IPS DF 6.9 (cell line): ENCODE measurements around the gene FLVCR2.

Experiments used
- DNase-seq: peaks from one replicate; pipeline ENCODE4 v3.0.0-alpha.2; 2013; ENCODE audit warnings: low read depth, low spot score
- H3K27ac ChIP-seq: one replicate; pipeline ENCODE4 v1.5.1; 2013; ENCODE audit warnings: low read length, control low read depth
- H3K27me3 ChIP-seq: 2 replicates; pipeline ENCODE4 v1.6.1; 2013; ENCODE audit warnings: mild to moderate bottlenecking, low read length; ENCODE audit not compliant: control insufficient read depth, insufficient read depth
- H3K36me3 ChIP-seq: 2 replicates; pipeline ENCODE4 v1.6.1; 2013; ENCODE audit warnings: low read length; ENCODE audit not compliant: control insufficient read depth, insufficient read depth
- H3K4me1 ChIP-seq: 2 replicates; pipeline ENCODE4 v1.6.1; 2013; ENCODE audit warnings: low read length; ENCODE audit not compliant: control insufficient read depth, insufficient read depth
- H3K4me3 ChIP-seq: 2 replicates; pipeline ENCODE4 v1.5.1; 2013; ENCODE audit warnings: mild to moderate bottlenecking, low read length
- H3K9me3 ChIP-seq: 2 replicates; pipeline ENCODE4 v1.6.1; 2013; ENCODE audit warnings: low read length, inconsistent platforms; ENCODE audit not compliant: control insufficient read depth, insufficient read depth
- WGBS: extraction: QIAGEN DNeasy Blood & Tissue Kit; methylation state at CpG from one replicate; pipeline ENCODE4 v1.1.7; 2013; ENCODE audit warnings: mixed read lengths, missing lambda C conversion rate; ENCODE audit not compliant: insufficient read length, insufficient coverage; 5-methylcytosine and 5-hydroxymethylcytosine counted together

Gene FLVCR2

GRCh38 chr14:75660630-75661498 lies 82.4 kb downstream of the FLVCR2 start, which contains the start of the genes ERG28 and TTLL5:
ERG28 (minus strand) TSS chr14:75660876; CDS start chr14:75657502, 3,374 bp downstream.
TTLL5 (plus strand) TSS chr14:75661246; CDS start chr14:75663150, 1,904 bp downstream.
- Histone ChIP-seq H3K4me3 (peak within 1 kb of the TSS; percentile 100), H3K27me3 (no peaks in the 10 kb centered on the region), H3K4me1 (no peaks in the 10 kb centered on the region), H3K9me3 (no peaks in the 10 kb centered on the region), H3K27ac (no peak within 1 kb of the TSS), H3K36me3 (peaks cover 2% of the 10 kb centered on the region; the same call in 1 of the 2 replicates)
- DNase-seq: peak; percentile 91
- no CpG with 5 or more reads among the region's 60 CpGs for WGBS

GRCh38 chr14:75661499-75661814 lies 83.0 kb downstream of the FLVCR2 start:
- WGBS: no CpG with 5 or more reads among the region's 18 CpGs
- Histone ChIP-seq H3K4me3 (peak overlapping the region; percentile 100), H3K4me1 (no peaks in the 10 kb centered on the region), H3K27me3 (no peaks in the 10 kb centered on the region), H3K27ac (no peak overlapping the region), H3K36me3 (peaks cover 2% of the 10 kb centered on the region; the same call in 1 of the 2 replicates), H3K9me3 (no peaks in the 10 kb centered on the region)
- DNase-seq: no peak

- no peak for DNase-seq
- peaks cover 2% of the 10 kb centered on the region; the same call in 1 of the 2 replicates for H3K36me3 ChIP-seq
- H3K27me3 ChIP-seq: no peaks in the 10 kb centered on the region
- H3K9me3 ChIP-seq: no peaks in the 10 kb centered on the region
- no peak overlapping the region for H3K27ac ChIP-seq
- H3K4me1 ChIP-seq: no peaks in the 10 kb centered on the region
- no CpG with 5 or more reads among the region's 3 CpGs for WGBS
- H3K4me3 ChIP-seq: no peak overlapping the region
These were observed 84.5 kb downstream of the FLVCR2 start for GRCh38 chr14:75662966-75663365.

GRCh38 chr14:75667099-75667765 lies 88.8 kb downstream of the FLVCR2 start:
- H3K36me3 ChIP-seq: no peaks in the 10 kb centered on the region; the same call in 1 of the 2 replicates
- H3K27ac ChIP-seq: no peak overlapping the region
- no CpG with 5 or more reads among the region's 2 CpGs for WGBS
- H3K27me3 ChIP-seq: no peaks in the 10 kb centered on the region
- DNase-seq: no peak
- no peaks in the 10 kb centered on the region for H3K4me1 ChIP-seq
- no peak overlapping the region for H3K4me3 ChIP-seq
- H3K9me3 ChIP-seq: no peaks in the 10 kb centered on the region

GRCh38 chr14:75672605-75673192 lies 94.3 kb downstream of the FLVCR2 start:
- no peak for DNase-seq

GRCh38 chr14:75673345-75674035 lies 95.1 kb downstream of the FLVCR2 start:
- no peaks in the 10 kb centered on the region for H3K4me1 ChIP-seq
- DNase-seq: no peak
- no peaks in the 10 kb centered on the region; the same call in 1 of the 2 replicates for H3K36me3 ChIP-seq
- no peaks in the 10 kb centered on the region for H3K27me3 ChIP-seq
- no peak overlapping the region for H3K4me3 ChIP-seq
- whole genome bisulfite sequencing: no CpG with 5 or more reads among the region's 4 CpGs
- H3K27ac ChIP-seq: no peak overlapping the region
- no peaks in the 10 kb centered on the region for H3K9me3 ChIP-seq

More at GRCh38 chr14:75672605-75673192, 94.3 kb downstream of the FLVCR2 start:
- no peaks in the 10 kb centered on the region; the same call in 1 of the 2 replicates for H3K36me3 ChIP-seq
- no peaks in the 10 kb centered on the region for H3K27me3 ChIP-seq
- H3K9me3 ChIP-seq: no peaks in the 10 kb centered on the region
- H3K27ac ChIP-seq: no peak overlapping the region
- WGBS: no CpG with 5 or more reads among the region's 1 CpG
- H3K4me1 ChIP-seq: no peaks in the 10 kb centered on the region
- H3K4me3 ChIP-seq: no peak overlapping the region

GRCh38 chr14:75675265-75675960 lies 97.0 kb downstream of the FLVCR2 start:
- Histone ChIP-seq H3K27ac (no peak overlapping the region), H3K27me3 (no peaks in the 10 kb centered on the region), H3K4me3 (no peak overlapping the region), H3K9me3 (no peaks in the 10 kb centered on the region), H3K4me1 (no peaks in the 10 kb centered on the region), H3K36me3 (no peaks in the 10 kb centered on the region; the same call in 1 of the 2 replicates)
- no peak for DNase-seq
- WGBS: no CpG with 5 or more reads among the region's 2 CpGs

- no peak for DNase-seq
- Histone ChIP-seq H3K27me3 (no peaks in the 10 kb centered on the region), H3K9me3 (no peaks in the 10 kb centered on the region), H3K27ac (no peak overlapping the region), H3K4me1 (no peaks in the 10 kb centered on the region), H3K4me3 (no peak overlapping the region), H3K36me3 (peaks cover 5% of the 10 kb centered on the region; the same call in 1 of the 2 replicates)
- no CpG with 5 or more reads among the region's 2 CpGs for WGBS
These were observed 107.5 kb downstream of the FLVCR2 start for GRCh38 chr14:75685910-75686309.

- Histone ChIP-seq H3K4me1 (no peaks in the 10 kb centered on the region), H3K36me3 (0 out of 2 replicates have a peak, but pooled peaks cover 3% of the 10 kb centered on the region), H3K4me3 (no peak overlapping the region), H3K9me3 (no peaks in the 10 kb centered on the region), H3K27ac (no peak overlapping the region), H3K27me3 (no peaks in the 10 kb centered on the region)
- no CpG with 5 or more reads among the region's 2 CpGs for WGBS
- DNase-seq: no peak
These were observed 110.6 kb downstream of the FLVCR2 start for GRCh38 chr14:75689012-75689411.
